ENCODE measurements around the gene FKBP4. TPM values are rescaled to one million over a fixed set of nuclear protein-coding genes. Genes with fewer than 3 reads are reported as not detected.
A peak's percentile ranks its signal among the peaks of the same experiment; 100 is the strongest.

Gene FKBP4
- total and polyA plus RNA-seq, 2 of the 13 experiments (the other 11 are each of a cell fraction or from before 2014, with no cell fraction given) = 25.7 to 66.1 TPM

- TF ChIP-seq ZNF318 (CRISPR knock-in tag; IDR thresholded peaks at IDR 0.05) (no peak), ZNF274 (CRISPR knock-in tag; IDR thresholded peaks at IDR 0.05) (no peak), BCL3 (CRISPR knock-in tag; IDR thresholded peaks at IDR 0.05) (no peak), NFIB (CRISPR knock-in tag; IDR thresholded peaks at IDR 0.05; ENCODE audit: borderline replicate concordance) (no peak), ZNF780A (CRISPR knock-in tag; IDR thresholded peaks at IDR 0.05) (no peak), NFKB2 (CRISPR knock-in tag; IDR thresholded peaks at IDR 0.05; ENCODE audit: borderline replicate concordance) (peak; percentile 56; the same call in 1 of the 2 replicates), GMEB1 (CRISPR knock-in tag; IDR thresholded peaks at IDR 0.05; ENCODE audit: borderline replicate concordance) (peak; percentile 39; the same call in 1 of the 2 replicates), JUN (CRISPR knock-in tag; IDR thresholded peaks at IDR 0.05) (no peak), ZBTB20 (CRISPR knock-in tag; IDR thresholded peaks at IDR 0.05; ENCODE audit: borderline replicate concordance, low read depth) (no peak), PAX8 (CRISPR knock-in tag; IDR thresholded peaks at IDR 0.05; ENCODE audit: borderline replicate concordance) (no peak), POLR2AphosphoS5 (IDR thresholded peaks at IDR 0.05; ENCODE audit: low read depth, low read length) (0 out of 2 replicates have a peak, but pooled peaks have one; percentile 29), ARID2 (CRISPR knock-in tag; IDR thresholded peaks at IDR 0.05; ENCODE audit: borderline replicate concordance) (no peak), ZNF446 (CRISPR knock-in tag; IDR thresholded peaks at IDR 0.05) (no peak), FOXK2 (IDR thresholded peaks at IDR 0.05) (no peak), ZNF510 (CRISPR knock-in tag; IDR thresholded peaks at IDR 0.05; ENCODE audit: low read depth) (no peak), ZNF841 (CRISPR knock-in tag; IDR thresholded peaks at IDR 0.05; ENCODE audit: borderline replicate concordance) (no peak), NONO (IDR thresholded peaks at IDR 0.05) (no peak), NONO (CRISPR knock-in tag; conservative IDR thresholded peaks at IDR 0.05) (0 out of 2 replicates have a peak, but pooled peaks have one; percentile 33)
Measured at GRCh38 chr12:2795291-2796186, 769 bp downstream of the FKBP4 start (continued).

Data from HepG2 (cell line).